Lower leg skin (tissue), 3 donors: Measurements from ENCODE around the gene TMPRSS3.
A peak's percentile ranks its signal among the peaks of the same experiment; 100 is the strongest.

ENCODE experiments used
- POLR2A ChIP-seq, 2 donors: fragments of 450-650 bp; IDR thresholded peaks; one replicate each; pipeline ENCODE4 v1.6.1; 2016 to 2017; ENCODE audit warnings: antibody characterized with exemption in 2 of 2, mild to moderate bottlenecking in 1 of 2, moderate library complexity in 1 of 2
- TF ChIP-seq, protein P1 (sequence below), 3 donors: fragments of 450-650 bp; IDR thresholded peaks; one replicate each; pipeline ENCODE4 v1.5.1; 2016; ENCODE audit warnings: antibody characterized with exemption in 3 of 3, mild to moderate bottlenecking in 3 of 3, moderate library complexity in 2 of 3

DNA sequence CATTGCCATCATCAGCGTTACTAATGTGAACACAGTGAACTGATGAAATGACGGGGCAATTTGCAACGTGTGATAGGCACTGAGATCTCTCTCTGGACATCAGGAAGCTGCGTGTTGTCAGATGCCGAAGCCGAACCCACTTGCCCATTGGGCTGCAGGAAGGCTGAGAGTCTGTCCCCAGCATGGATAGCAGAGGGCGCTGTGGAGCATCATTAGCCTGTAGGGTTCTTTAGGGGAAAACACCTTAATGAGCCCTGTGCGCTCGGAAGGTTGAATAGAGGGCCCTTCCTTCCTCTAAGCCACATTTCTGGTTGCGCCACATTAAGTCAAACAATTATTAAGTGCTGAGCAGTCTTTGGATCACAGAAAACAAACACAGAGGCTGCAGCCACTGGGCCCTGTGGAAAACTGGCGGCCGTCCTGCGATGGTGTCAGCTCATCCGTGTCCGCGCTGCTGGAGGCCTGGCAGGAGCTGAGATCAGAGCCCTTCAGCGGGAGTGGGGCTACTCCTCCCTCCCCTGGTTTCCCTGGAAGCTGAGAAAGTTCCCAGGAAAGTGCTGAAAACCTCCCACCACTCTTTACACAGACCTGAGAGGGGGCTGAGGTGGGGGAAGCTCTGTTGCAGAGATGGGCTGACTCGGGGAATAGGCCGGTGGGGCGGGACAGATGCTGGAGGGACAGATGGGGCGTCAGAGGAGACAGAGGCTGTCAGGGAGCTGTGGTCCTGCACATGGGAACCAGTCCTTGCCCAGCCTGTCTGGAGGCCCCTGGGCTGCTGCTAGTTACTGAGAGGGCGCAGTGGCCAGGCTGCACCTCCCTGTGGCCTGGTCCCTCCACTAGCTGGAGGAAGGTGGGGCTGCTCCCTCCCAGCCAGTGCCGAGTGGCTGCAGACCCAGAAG is 57.8 kb downstream of the TMPRSS3 start:
- TF ChIP-seq, protein P1, sequence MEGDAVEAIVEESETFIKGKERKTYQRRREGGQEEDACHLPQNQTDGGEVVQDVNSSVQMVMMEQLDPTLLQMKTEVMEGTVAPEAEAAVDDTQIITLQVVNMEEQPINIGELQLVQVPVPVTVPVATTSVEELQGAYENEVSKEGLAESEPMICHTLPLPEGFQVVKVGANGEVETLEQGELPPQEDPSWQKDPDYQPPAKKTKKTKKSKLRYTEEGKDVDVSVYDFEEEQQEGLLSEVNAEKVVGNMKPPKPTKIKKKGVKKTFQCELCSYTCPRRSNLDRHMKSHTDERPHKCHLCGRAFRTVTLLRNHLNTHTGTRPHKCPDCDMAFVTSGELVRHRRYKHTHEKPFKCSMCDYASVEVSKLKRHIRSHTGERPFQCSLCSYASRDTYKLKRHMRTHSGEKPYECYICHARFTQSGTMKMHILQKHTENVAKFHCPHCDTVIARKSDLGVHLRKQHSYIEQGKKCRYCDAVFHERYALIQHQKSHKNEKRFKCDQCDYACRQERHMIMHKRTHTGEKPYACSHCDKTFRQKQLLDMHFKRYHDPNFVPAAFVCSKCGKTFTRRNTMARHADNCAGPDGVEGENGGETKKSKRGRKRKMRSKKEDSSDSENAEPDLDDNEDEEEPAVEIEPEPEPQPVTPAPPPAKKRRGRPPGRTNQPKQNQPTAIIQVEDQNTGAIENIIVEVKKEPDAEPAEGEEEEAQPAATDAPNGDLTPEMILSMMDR (IDR thresholded peaks at IDR 0.05) = peak in 1 of 3 donors; percentile 15
- TF ChIP-seq POLR2A (IDR thresholded peaks at IDR 0.05) = no peak
